ENCODE measurements around the gene CCDC80.
A peak's percentile ranks its signal among the peaks of the same experiment; 100 is the strongest.

CCDC80 gene

GRCh38 chr3:112602217-112602838 is 38.6 kb downstream of the CCDC80 start:
- Histone ChIP-seq H3K27me3 (no peaks in the 10 kb centered on the region), H3K9me3 (no peaks in the 10 kb centered on the region), H3K36me3 (no peaks in the 10 kb centered on the region), H3K27ac (no peak overlapping the region), H3K4me1 (peaks cover 16% of the 10 kb centered on the region), H3K4me2 (no peak overlapping the region), H3K4me3 (no peak overlapping the region), H3K9ac (no peak overlapping the region), H4K20me1 (no peaks in the 10 kb centered on the region)
- no peak for TF ChIP-seq Cebpa-rat (IDR thresholded peaks at IDR 0.05)

DNA sequence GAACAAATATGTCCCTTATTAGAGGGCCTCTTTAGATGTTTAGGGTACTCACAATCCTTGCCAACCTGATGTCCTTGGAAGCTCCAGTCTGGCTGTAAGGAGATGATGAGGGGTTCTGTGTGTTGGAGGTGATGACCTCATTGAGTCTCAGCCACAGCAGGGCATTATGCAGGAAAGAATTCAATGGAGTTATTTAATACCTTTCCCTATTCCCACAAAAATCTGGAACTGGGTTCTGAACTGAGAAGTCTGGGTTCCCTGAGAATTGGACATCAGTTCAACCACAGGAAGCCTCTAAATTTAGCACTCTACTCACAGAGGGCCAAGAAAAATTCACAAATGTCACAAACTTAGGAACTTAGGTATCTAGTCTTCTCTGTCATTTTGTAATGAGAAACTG is 42.2 kb downstream of the CCDC80 start:
- Histone ChIP-seq H3K9me3 (no peaks in the 10 kb centered on the region), H3K36me3 (no peaks in the 10 kb centered on the region), H3K4me1 (no peaks in the 10 kb centered on the region), H3K27me3 (no peaks in the 10 kb centered on the region), H4K20me1 (no peaks in the 10 kb centered on the region), H3K4me3 (no peak overlapping the region), H3K9ac (no peak overlapping the region), H3K27ac (no peak overlapping the region), H3K4me2 (no peak overlapping the region)
- no peak for TF ChIP-seq Cebpa-rat (IDR thresholded peaks at IDR 0.05)

DNA sequence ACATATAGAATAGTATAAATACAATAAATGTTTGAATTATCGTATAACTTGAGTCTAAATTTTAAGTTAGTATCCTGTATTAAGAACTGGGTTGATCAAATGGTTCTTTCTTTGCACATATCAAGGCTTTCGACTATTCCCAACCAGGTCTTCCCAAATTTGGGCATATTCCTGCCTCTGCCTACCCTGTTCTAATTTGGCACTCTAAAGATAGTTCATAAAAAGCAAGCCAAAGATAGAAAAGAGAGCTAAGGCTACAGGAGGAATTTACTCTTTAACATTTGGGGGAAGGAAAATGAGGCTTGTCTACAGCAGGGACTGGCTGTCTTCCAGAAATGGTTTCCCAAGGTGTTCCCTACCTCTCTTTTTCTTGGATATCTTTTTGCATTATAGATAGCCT is 43.0 kb downstream of the CCDC80 start:
- Histone ChIP-seq H3K36me3 (peaks cover 7% of the 10 kb centered on the region; the same call in 1 of the 2 replicates), H3K4me1 (no peaks in the 10 kb centered on the region), H3K4me3 (no peak overlapping the region), H3K9me3 (peaks cover 4% of the 10 kb centered on the region; the same call in 1 of the 2 replicates), H4K20me1 (no peaks in the 10 kb centered on the region), H3K27me3 (no peaks in the 10 kb centered on the region), H3K4me2 (no peak overlapping the region), H3K27ac (no peak overlapping the region), H3K9ac (no peak overlapping the region)
- TF ChIP-seq Cebpa-rat (IDR thresholded peaks at IDR 0.05) = no peak

DNA sequence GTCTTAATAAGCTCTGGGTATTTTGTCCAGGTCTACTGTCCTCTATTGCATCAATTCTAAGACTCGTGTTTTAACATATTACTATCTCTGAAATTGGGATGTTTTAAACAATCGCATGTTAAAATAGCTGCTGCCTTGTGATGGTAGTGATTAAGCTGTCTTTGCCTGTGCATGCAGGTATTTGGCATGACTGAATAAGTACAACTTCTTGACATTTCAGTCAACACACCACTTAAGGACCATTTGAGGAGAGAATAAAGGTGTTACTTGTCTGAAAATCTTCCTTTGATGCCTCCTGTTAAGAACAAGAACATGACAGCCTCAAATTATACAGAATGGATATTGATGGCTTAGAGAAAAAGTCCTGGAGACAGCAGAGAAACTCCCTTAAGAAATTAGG is 46.1 kb downstream of the CCDC80 start:
- Histone ChIP-seq H3K4me1 (no peaks in the 10 kb centered on the region), H3K27me3 (no peaks in the 10 kb centered on the region), H3K36me3 (peaks cover 7% of the 10 kb centered on the region; the same call in 1 of the 2 replicates), H3K9me3 (peaks cover 6% of the 10 kb centered on the region; the same call in 1 of the 2 replicates), H4K20me1 (no peaks in the 10 kb centered on the region), H3K4me3 (no peak overlapping the region), H3K4me2 (no peak overlapping the region), H3K27ac (no peak overlapping the region), H3K9ac (no peak overlapping the region)
- TF ChIP-seq Cebpa-rat (IDR thresholded peaks at IDR 0.05) = no peak

- H3K4me2 ChIP-seq = no peak overlapping the region
- no peak overlapping the region for H3K4me3 ChIP-seq
- H3K27ac ChIP-seq = no peak overlapping the region
- H3K9ac ChIP-seq = no peak overlapping the region
- H3K27me3 ChIP-seq = no peaks in the 10 kb centered on the region
- peaks cover 6% of the 10 kb centered on the region; the same call in 1 of the 2 replicates for H3K9me3 ChIP-seq
- H3K36me3 ChIP-seq = peaks cover 7% of the 10 kb centered on the region; the same call in 1 of the 2 replicates
- H3K4me1 ChIP-seq = no peaks in the 10 kb centered on the region
- H4K20me1 ChIP-seq = no peaks in the 10 kb centered on the region
- TF ChIP-seq Cebpa-rat (IDR thresholded peaks at IDR 0.05) = no peak
These were observed 47.7 kb downstream of the CCDC80 start for GRCh38 chr3:112593258-112593657.

GRCh38 chr3:112587336-112587735 is 53.6 kb downstream of the CCDC80 start:
- no peak overlapping the region for H3K4me3 ChIP-seq
- H4K20me1 ChIP-seq = no peaks in the 10 kb centered on the region
- peaks cover 26% of the 10 kb centered on the region for H3K36me3 ChIP-seq
- H3K9me3 ChIP-seq = no peaks in the 10 kb centered on the region
- peaks cover 15% of the 10 kb centered on the region for H3K4me1 ChIP-seq
- no peaks in the 10 kb centered on the region for H3K27me3 ChIP-seq
- no peak overlapping the region for H3K27ac ChIP-seq
- no peak overlapping the region for H3K4me2 ChIP-seq
- no peak overlapping the region for H3K9ac ChIP-seq
- no peak for TF ChIP-seq Cebpa-rat (IDR thresholded peaks at IDR 0.05)

GRCh38 chr3:112585782-112586181 is 55.2 kb downstream of the CCDC80 start:
- no peak overlapping the region for H3K9ac ChIP-seq
- no peak overlapping the region for H3K4me3 ChIP-seq
- no peak overlapping the region for H3K27ac ChIP-seq
- peak overlapping the region; percentile 47 for H3K4me2 ChIP-seq
- peaks cover 36% of the 10 kb centered on the region for H3K36me3 ChIP-seq
- H4K20me1 ChIP-seq = no peaks in the 10 kb centered on the region
- H3K4me1 ChIP-seq = peaks cover 15% of the 10 kb centered on the region
- H3K27me3 ChIP-seq = no peaks in the 10 kb centered on the region
- no peak for TF ChIP-seq Cebpa-rat (IDR thresholded peaks at IDR 0.05)
- H3K9me3 ChIP-seq = no peaks in the 10 kb centered on the region

DNA sequence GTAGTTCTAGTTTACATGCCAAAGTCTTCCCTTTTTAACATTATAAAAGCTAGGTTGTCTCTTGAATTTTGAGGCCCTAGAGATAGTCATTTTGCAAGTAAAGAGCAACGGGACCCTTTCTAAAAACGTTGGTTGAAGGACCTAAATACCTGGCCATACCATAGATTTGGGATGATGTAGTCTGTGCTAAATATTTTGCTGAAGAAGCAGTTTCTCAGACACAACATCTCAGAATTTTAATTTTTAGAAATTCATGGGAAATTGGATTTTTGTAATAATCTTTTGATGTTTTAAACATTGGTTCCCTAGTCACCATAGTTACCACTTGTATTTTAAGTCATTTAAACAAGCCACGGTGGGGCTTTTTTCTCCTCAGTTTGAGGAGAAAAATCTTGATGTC is 57.8 kb downstream of the CCDC80 start:
- peaks cover 41% of the 10 kb centered on the region for H3K36me3 ChIP-seq
- no peak overlapping the region for H3K9ac ChIP-seq
- no peak for TF ChIP-seq Cebpa-rat (IDR thresholded peaks at IDR 0.05)
- peaks cover 15% of the 10 kb centered on the region for H3K4me1 ChIP-seq
- no peaks in the 10 kb centered on the region for H4K20me1 ChIP-seq
- no peak overlapping the region for H3K27ac ChIP-seq
- H3K4me3 ChIP-seq = no peak overlapping the region
- H3K9me3 ChIP-seq = no peaks in the 10 kb centered on the region
- no peaks in the 10 kb centered on the region for H3K27me3 ChIP-seq
- no peak overlapping the region for H3K4me2 ChIP-seq

GRCh38 chr3:112582244-112582874 is 58.6 kb downstream of the CCDC80 start:
- TF ChIP-seq Cebpa-rat (IDR thresholded peaks at IDR 0.05) = no peak
- Histone ChIP-seq H3K27me3 (no peaks in the 10 kb centered on the region), H3K9me3 (no peaks in the 10 kb centered on the region), H3K4me2 (no peak overlapping the region), H3K9ac (no peak overlapping the region), H3K4me3 (no peak overlapping the region), H4K20me1 (no peaks in the 10 kb centered on the region), H3K27ac (no peak overlapping the region), H3K36me3 (peaks cover 41% of the 10 kb centered on the region), H3K4me1 (peaks cover 15% of the 10 kb centered on the region)

GRCh38 chr3:112579697-112580096 is 61.2 kb downstream of the CCDC80 start:
- Histone ChIP-seq H3K36me3 (peaks cover 38% of the 10 kb centered on the region), H4K20me1 (no peaks in the 10 kb centered on the region), H3K4me3 (no peak overlapping the region), H3K4me1 (no peaks in the 10 kb centered on the region; the same call in 1 of the 2 replicates), H3K27me3 (no peaks in the 10 kb centered on the region), H3K9ac (no peak overlapping the region), H3K9me3 (no peaks in the 10 kb centered on the region), H3K27ac (no peak overlapping the region), H3K4me2 (no peak overlapping the region)
- no peak for TF ChIP-seq Cebpa-rat (IDR thresholded peaks at IDR 0.05)
